HepG2 (cell line): Measurements from ENCODE around the gene PDS5B. TPM values are rescaled to one million over a fixed set of nuclear protein-coding genes. Genes with fewer than 3 reads are reported as not detected.

ENCODE experiments used
- ATAC-seq: fragments of 200-7000 bp; cut with Tn5 transposase; 3 replicates; pipeline ENCODE4 v1.9.1; 2020; ENCODE audit warnings: mild to moderate bottlenecking, moderate library complexity
- BruUV-seq: library from RNA; stranded (reverse); fragments of 400-500 nt; replicated peaks from 2 replicates; lab custom pipeline; 2021; lab: Mats Ljungman, UMichigan
- CTCF ChIA-PET: fragments of 300-600 bp; formaldehyde crosslinking; extraction: SDS; loops from one replicate; lab custom pipeline; 2021; ENCODE audit warnings: low total read pairs, inconsistent platforms, low intra/inter-chr PET ratio; lab: Yijun Ruan, JAX
- POLR2A ChIA-PET: fragments of 350-600 bp; sonication (Branson Sonifier 250); formaldehyde crosslinking; loops from one replicate; lab custom pipeline; 2020; ENCODE audit warnings: antibody characterized with exemption, inconsistent platforms; lab: Yijun Ruan, JAX
- DNase-seq: peaks from one replicate; pipeline ENCODE4 v3.0.0-alpha.2; 2015; ENCODE audit warnings: low spot score
- FAIRE-seq: peaks from 3 replicates; lab custom pipeline; 2011; peaks lifted over from hg19 to GRCh38; lab: Jason Lieb, UNC
- H2AFZ ChIP-seq: one replicate; pipeline ENCODE4 v1.6.1; 2011; ENCODE audit warnings: low read length, inconsistent platforms
- H3K27ac ChIP-seq: fragments of 300-600 bp; 3 replicates; pipeline ENCODE4 v1.8.0; 2011; ENCODE audit warnings: mixed run types, mild to moderate bottlenecking, mixed read lengths, low read length, inconsistent platforms; ENCODE audit not compliant: insufficient read depth; ENCODE audit errors: extremely low read length
- H3K27me3 ChIP-seq, 2 experiments: fragments of 200-600 bp in 1 of 2; 2 replicates in 1 of 2; 3 replicates in 1 of 2; pipeline versions ENCODE4 v1.6.0 to v1.8.0; 2011; ENCODE audit warnings: low read length in 2 of 2, mild to moderate bottlenecking in 2 of 2, moderate library complexity in 2 of 2, inconsistent platforms in 1 of 2; ENCODE audit not compliant: insufficient read depth in 2 of 2, control insufficient read depth in 1 of 2
- H3K36me3 ChIP-seq, 2 experiments: fragments of 200-600 bp in 1 of 2; replicated peaks in 1 of 2; 2 replicates in 1 of 2; 3 replicates in 1 of 2; pipeline versions ENCODE4 v1.5.1 to v1.8.0; 2011; ENCODE audit warnings: low read length in 2 of 2, inconsistent platforms in 1 of 2; ENCODE audit not compliant: insufficient read depth in 2 of 2, control insufficient read depth in 1 of 2
- H3K4me1 ChIP-seq: 2 replicates; pipeline ENCODE4 v1.5.1; 2012; ENCODE audit warnings: low read length, inconsistent platforms; ENCODE audit not compliant: insufficient read depth
- H3K4me2 ChIP-seq: 2 replicates; pipeline ENCODE4 v1.6.0; 2011; ENCODE audit warnings: low read depth, low read length, inconsistent platforms
- H3K4me3 ChIP-seq, 3 experiments: fragments of 200-600 bp in 1 of 3; sonication (generic), shearing (Covaris generic) in 1 of 3; replicated peaks in 1 of 3; 2 replicates each; pipeline ENCODE4 v1.5.1; 2011 to 2016; ENCODE audit warnings: low read length in 3 of 3, inconsistent platforms in 2 of 3, low read depth in 2 of 3, mild to moderate bottlenecking in 2 of 3, control low read depth in 1 of 3, mixed read lengths in 1 of 3; ENCODE audit not compliant: insufficient read depth in 1 of 3
- H3K79me2 ChIP-seq: one replicate; pipeline ENCODE4 v1.6.1; 2011; ENCODE audit warnings: low read length, inconsistent platforms; ENCODE audit not compliant: insufficient read depth
- H3K9ac ChIP-seq: 2 replicates; pipeline ENCODE4 v1.6.0; 2011; ENCODE audit warnings: mild to moderate bottlenecking, low read depth, low read length, inconsistent platforms; ENCODE audit not compliant: insufficient read depth
- H3K9me3 ChIP-seq: 2 replicates; pipeline ENCODE4 v1.5.1; 2012; ENCODE audit warnings: mild to moderate bottlenecking, low read length
- H4K20me1 ChIP-seq: 2 replicates; pipeline ENCODE4 v1.6.0; 2011; ENCODE audit warnings: inconsistent platforms, mild to moderate bottlenecking, low read length, moderate library complexity; ENCODE audit not compliant: insufficient read depth
- ETS1 ChIP-seq: sonication (generic); formaldehyde crosslinking; IDR thresholded peaks from 2 replicates; pipeline ENCODE4 v1.4.0; 2020; ENCODE audit warnings: missing genetic modification reagents
- HIVEP1 ChIP-seq: sonication (generic); formaldehyde crosslinking; IDR thresholded peaks from 2 replicates; pipeline ENCODE4 v1.4.0; 2020; ENCODE audit warnings: mild to moderate bottlenecking, missing genetic modification reagents
- HNF1B ChIP-seq: sonication (generic); formaldehyde crosslinking; IDR thresholded peaks from 2 replicates; pipeline ENCODE4 v1.5.1; 2020; ENCODE audit warnings: mild to moderate bottlenecking, moderate library complexity, missing genetic modification reagents
- IRX3 ChIP-seq: sonication (generic); formaldehyde crosslinking; IDR thresholded peaks from 2 replicates; pipeline ENCODE4 v1.8.1; 2023; ENCODE audit warnings: mild to moderate bottlenecking, low read depth, missing genetic modification reagents, borderline replicate concordance
- NFATC3 ChIP-seq: sonication (generic); formaldehyde crosslinking; IDR thresholded peaks from 2 replicates; pipeline ENCODE4 v1.5.1; 2020; ENCODE audit warnings: mild to moderate bottlenecking, missing genetic modification reagents
- ZBTB3 ChIP-seq: sonication (generic); formaldehyde crosslinking; IDR thresholded peaks from 2 replicates; pipeline ENCODE4 v1.4.0; 2020; ENCODE audit warnings: low read depth, mild to moderate bottlenecking, moderate library complexity, missing genetic modification reagents, borderline replicate concordance
- ZBTB42 ChIP-seq: sonication (generic); formaldehyde crosslinking; IDR thresholded peaks from 2 replicates; pipeline ENCODE4 v1.5.0; 2020; ENCODE audit warnings: mild to moderate bottlenecking, missing genetic modification reagents
- ZMYM3 ChIP-seq: sonication (generic); formaldehyde crosslinking; IDR thresholded peaks from 2 replicates; pipeline ENCODE4 v1.5.1; 2020; ENCODE audit warnings: mild to moderate bottlenecking, missing genetic modification reagents
- ZNF12 ChIP-seq: sonication (generic); formaldehyde crosslinking; IDR thresholded peaks from 2 replicates; pipeline ENCODE4 v1.5.0; 2020; ENCODE audit warnings: missing genetic modification reagents
- ZNF383 ChIP-seq: sonication (generic); formaldehyde crosslinking; IDR thresholded peaks from 2 replicates; pipeline ENCODE4 v1.4.0; 2020; ENCODE audit warnings: missing genetic modification reagents, mild to moderate bottlenecking, borderline replicate concordance
- whole genome bisulfite sequencing: methylation state at CpG from one replicate; pipeline ENCODE4 v1.1.6; 2017; ENCODE audit warnings: low lambda C conversion rate; 5-methylcytosine and 5-hydroxymethylcytosine counted together
- in situ Hi-C: cut with HindIII; loops from 2 replicates; pipeline ENCODE4 v1.10.0; 2017; ENCODE audit warnings: low pct_unique_long_range_greater_than_20kb; ENCODE audit not compliant: extremely low pct_ligation_motif_present
- intact Hi-C: fragments of 100-400 bp; cut with micrococcal nuclease; formaldehyde crosslinking; loops from one replicate; pipeline ENCODE4 v1.10.0; 2022; ENCODE audit not compliant: unreplicated experiment
- polyA plus RNA-seq, 8 experiments: library from polyadenylated mRNA; depleted of rRNA in 3 of 8; stranded (reverse) in 7 of 8; unstranded in 1 of 8; fragments of >200 nt; fragmentation: Illumina TruSeq in 4 of 8; extraction: Trizol in 4 of 8; gene quantifications; 2 replicates each; pipeline versions ENCODE4 v1.2.1 to v1.2.3, GENCODE V29; 2011 to 2016; ENCODE audit warnings: low read depth in 4 of 8, missing spikeins in 1 of 8, mixed read lengths in 1 of 8; ENCODE audit not compliant: insufficient read depth in 1 of 8
- total RNA-seq, 5 experiments: library from RNA; depleted of rRNA; stranded (reverse); fragments of >200 nt; fragmentation: Illumina TruSeq; extraction: Trizol; gene quantifications; 2 replicates each; pipeline ENCODE4 v1.2.3, GENCODE V29; 2016; ENCODE audit warnings: low read depth in 1 of 5
- TF ChIP-seq, protein P1 (sequence below): sonication (generic); formaldehyde crosslinking; IDR thresholded peaks from 2 replicates; pipeline ENCODE4 v1.8.0; 2022; ENCODE audit warnings: mild to moderate bottlenecking, missing genetic modification reagents, borderline replicate concordance
- TF ChIP-seq, protein P2 (sequence below): sonication (generic); formaldehyde crosslinking; IDR thresholded peaks from 2 replicates; pipeline ENCODE4 v1.5.0; 2020; ENCODE audit warnings: mild to moderate bottlenecking, missing genetic modification reagents, borderline replicate concordance

Gene PDS5B
- total and polyA plus RNA-seq, 2 of the 13 experiments (the other 11 are each of a cell fraction or from before 2014, with no cell fraction given): 5.8 to 24.6 TPM

DNA sequence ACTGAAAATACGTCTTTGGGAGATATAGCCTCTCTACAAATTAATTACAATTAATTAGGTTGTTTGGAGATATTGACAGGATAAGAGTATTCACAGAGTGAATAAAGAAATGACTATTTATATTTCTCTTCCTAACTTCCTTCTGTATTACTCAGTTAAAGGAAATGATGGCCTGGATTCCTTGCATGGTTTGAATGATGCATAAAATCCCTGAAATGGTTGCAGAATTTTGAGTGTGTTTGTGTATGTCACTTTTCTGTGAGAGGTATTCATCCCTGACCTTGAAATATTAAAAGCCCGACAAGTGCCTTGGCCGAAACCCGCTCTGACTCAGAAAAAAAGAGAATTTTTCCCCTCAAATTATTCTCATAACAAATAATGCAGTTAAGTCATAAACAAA, 90.0 kb downstream of the PDS5B start:
- peaks cover 5 to 30% of the 10 kb centered on the region in 2 experiments; a peak in 4 of 5 replicates for H3K36me3 ChIP-seq
- ATAC-seq (no peak), FAIRE-seq (no peak), DNase-seq (no peak)
- intact Hi-C loops: no loop called here
- over 99% methylated on average over 4 of the region's 4 CpGs for WGBS
- in situ Hi-C loops: no loop called here
- H3K79me2 ChIP-seq: no peaks in the 10 kb centered on the region
- H3K9ac ChIP-seq: no peak overlapping the region
- H3K27ac ChIP-seq: no peak overlapping the region
- CTCF ChIA-PET: no interaction called here
- BruUV-seq: no TSS peak
- H3K9me3 ChIP-seq: no peaks in the 10 kb centered on the region
- no peaks in the 10 kb centered on the region for H3K4me1 ChIP-seq
- H3K4me3 ChIP-seq: no peak overlapping the region
- no peaks in the 10 kb centered on the region for H3K27me3 ChIP-seq
- H3K4me2 ChIP-seq: no peak overlapping the region
- POLR2A ChIA-PET: interaction anchor here (0.7 kb wide), 1 partner anchor 15 kb away, joined by 3 read pairs; no protein-coding TSS in a partner anchor
- H4K20me1 ChIP-seq: no peaks in the 10 kb centered on the region
- no peak overlapping the region for H2AFZ ChIP-seq
- TF ChIP-seq ZNF383 (CRISPR knock-in tag): no peak
- no peak for TF ChIP-seq HNF1B (CRISPR knock-in tag)
- TF ChIP-seq NFATC3 (CRISPR knock-in tag): no peak
- no peak for TF ChIP-seq IRX3 (CRISPR knock-in tag)
- no peak for TF ChIP-seq ZMYM3 (CRISPR knock-in tag)
- no peak for TF ChIP-seq HIVEP1 (CRISPR knock-in tag)
- TF ChIP-seq ETS1: no peak
- TF ChIP-seq, protein P1, sequence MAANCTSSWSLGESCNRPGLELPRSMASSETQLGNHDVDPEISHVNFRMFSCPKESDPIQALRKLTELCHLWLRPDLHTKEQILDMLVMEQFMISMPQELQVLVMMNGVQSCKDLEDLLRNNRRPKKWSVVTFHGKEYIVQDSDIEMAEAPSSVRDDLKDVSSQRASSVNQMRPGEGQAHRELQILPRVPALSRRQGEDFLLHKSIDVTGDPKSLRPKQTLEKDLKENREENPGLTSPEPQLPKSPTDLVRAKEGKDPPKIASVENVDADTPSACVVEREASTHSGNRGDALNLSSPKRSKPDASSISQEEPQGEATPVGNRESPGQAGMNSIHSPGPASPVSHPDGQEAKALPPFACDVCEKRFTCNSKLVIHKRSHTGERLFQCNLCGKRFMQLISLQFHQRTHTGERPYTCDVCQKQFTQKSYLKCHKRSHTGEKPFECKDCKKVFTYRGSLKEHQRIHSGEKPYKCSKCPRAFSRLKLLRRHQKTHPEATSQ (CRISPR knock-in tag): no peak
- no peak for TF ChIP-seq ZNF12 (CRISPR knock-in tag)
- no peak for TF ChIP-seq ZBTB3 (CRISPR knock-in tag)
- TF ChIP-seq, protein P2, sequence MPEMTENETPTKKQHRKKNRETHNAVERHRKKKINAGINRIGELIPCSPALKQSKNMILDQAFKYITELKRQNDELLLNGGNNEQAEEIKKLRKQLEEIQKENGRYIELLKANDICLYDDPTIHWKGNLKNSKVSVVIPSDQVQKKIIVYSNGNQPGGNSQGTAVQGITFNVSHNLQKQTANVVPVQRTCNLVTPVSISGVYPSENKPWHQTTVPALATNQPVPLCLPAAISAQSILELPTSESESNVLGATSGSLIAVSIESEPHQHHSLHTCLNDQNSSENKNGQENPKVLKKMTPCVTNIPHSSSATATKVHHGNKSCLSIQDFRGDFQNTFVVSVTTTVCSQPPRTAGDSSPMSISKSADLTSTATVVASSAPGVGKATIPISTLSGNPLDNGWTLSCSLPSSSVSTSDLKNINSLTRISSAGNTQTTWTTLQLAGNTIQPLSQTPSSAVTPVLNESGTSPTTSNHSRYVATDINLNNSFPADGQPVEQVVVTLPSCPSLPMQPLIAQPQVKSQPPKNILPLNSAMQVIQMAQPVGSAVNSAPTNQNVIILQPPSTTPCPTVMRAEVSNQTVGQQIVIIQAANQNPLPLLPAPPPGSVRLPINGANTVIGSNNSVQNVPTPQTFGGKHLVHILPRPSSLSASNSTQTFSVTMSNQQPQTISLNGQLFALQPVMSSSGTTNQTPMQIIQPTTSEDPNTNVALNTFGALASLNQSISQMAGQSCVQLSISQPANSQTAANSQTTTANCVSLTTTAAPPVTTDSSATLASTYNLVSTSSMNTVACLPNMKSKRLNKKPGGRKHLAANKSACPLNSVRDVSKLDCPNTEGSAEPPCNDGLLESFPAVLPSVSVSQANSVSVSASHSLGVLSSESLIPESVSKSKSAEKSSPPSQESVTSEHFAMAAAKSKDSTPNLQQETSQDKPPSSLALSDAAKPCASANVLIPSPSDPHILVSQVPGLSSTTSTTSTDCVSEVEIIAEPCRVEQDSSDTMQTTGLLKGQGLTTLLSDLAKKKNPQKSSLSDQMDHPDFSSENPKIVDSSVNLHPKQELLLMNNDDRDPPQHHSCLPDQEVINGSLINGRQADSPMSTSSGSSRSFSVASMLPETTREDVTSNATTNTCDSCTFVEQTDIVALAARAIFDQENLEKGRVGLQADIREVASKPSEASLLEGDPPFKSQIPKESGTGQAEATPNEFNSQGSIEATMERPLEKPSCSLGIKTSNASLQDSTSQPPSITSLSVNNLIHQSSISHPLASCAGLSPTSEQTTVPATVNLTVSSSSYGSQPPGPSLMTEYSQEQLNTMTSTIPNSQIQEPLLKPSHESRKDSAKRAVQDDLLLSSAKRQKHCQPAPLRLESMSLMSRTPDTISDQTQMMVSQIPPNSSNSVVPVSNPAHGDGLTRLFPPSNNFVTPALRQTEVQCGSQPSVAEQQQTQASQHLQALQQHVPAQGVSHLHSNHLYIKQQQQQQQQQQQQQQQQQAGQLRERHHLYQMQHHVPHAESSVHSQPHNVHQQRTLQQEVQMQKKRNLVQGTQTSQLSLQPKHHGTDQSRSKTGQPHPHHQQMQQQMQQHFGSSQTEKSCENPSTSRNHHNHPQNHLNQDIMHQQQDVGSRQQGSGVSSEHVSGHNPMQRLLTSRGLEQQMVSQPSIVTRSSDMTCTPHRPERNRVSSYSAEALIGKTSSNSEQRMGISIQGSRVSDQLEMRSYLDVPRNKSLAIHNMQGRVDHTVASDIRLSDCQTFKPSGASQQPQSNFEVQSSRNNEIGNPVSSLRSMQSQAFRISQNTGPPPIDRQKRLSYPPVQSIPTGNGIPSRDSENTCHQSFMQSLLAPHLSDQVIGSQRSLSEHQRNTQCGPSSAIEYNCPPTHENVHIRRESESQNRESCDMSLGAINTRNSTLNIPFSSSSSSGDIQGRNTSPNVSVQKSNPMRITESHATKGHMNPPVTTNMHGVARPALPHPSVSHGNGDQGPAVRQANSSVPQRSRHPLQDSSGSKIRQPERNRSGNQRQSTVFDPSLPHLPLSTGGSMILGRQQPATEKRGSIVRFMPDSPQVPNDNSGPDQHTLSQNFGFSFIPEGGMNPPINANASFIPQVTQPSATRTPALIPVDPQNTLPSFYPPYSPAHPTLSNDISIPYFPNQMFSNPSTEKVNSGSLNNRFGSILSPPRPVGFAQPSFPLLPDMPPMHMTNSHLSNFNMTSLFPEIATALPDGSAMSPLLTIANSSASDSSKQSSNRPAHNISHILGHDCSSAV (CRISPR knock-in tag): no peak
- no peak for TF ChIP-seq ZBTB42 (CRISPR knock-in tag)
